Measurements from ENCODE around the gene THSD4.

DNA sequence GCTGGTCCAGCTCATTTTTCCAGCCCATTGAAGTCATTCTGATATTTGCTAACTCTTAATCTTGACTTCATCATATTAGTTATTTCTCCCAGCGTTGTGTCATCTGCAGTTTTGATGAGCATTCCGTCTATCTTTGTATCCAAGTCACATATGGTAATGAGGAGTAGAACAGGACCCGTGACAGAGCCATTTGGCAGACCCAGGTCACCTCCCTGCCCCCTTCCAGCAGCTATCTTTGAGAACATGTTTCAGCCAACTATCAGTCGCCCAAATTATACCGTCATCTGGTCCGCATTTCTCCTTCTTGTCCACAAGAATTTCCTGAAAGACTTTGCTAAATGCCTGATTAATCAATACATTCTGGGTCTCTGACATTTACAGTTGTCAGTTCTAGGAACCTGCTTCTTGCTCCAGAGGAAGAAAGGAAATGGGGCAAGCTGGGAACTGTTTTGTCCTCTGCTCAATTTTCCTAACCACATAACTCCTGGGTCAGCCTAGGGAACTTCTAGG is 347.9 kb downstream of the THSD4 start:
- TF ChIP-seq CTCF (conservative IDR thresholded peaks at IDR 0.05; ENCODE audit: low read depth, low read length): no peak
- TF ChIP-seq MXI1 (IDR thresholded peaks at IDR 0.05; ENCODE audit: borderline replicate concordance, low read depth, low read length): no peak
- TF ChIP-seq CEBPB (IDR thresholded peaks at IDR 0.05; ENCODE audit: low read depth, low read length): no peak
- TF ChIP-seq MAZ (IDR thresholded peaks at IDR 0.05; ENCODE audit: borderline replicate concordance, low read depth, low read length): no peak
- TF ChIP-seq POLR2A (IDR thresholded peaks at IDR 0.05; ENCODE audit: low read depth, low read length): no peak
- TF ChIP-seq RFX5 (IDR thresholded peaks at IDR 0.05; ENCODE audit: low read depth, low read length): no peak
- no peak for TF ChIP-seq BHLHE40 (IDR thresholded peaks at IDR 0.05; ENCODE audit: low read depth, low read length)
- TF ChIP-seq MAFK (IDR thresholded peaks at IDR 0.05; ENCODE audit: low read depth, low read length): no peak
- TF ChIP-seq, protein P1, sequence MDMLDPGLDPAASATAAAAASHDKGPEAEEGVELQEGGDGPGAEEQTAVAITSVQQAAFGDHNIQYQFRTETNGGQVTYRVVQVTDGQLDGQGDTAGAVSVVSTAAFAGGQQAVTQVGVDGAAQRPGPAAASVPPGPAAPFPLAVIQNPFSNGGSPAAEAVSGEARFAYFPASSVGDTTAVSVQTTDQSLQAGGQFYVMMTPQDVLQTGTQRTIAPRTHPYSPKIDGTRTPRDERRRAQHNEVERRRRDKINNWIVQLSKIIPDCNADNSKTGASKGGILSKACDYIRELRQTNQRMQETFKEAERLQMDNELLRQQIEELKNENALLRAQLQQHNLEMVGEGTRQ (IDR thresholded peaks at IDR 0.05; ENCODE audit: low read depth, low read length): no peak

All from IMR-90 (cell line).